ENCODE results near the gene DACH1.

- TF ChIP-seq ZNF138 (CRISPR knock-in tag; conservative IDR thresholded peaks at IDR 0.05) (no peak), CTCF (IDR thresholded peaks at IDR 0.05) (no peak), ESRRA (CRISPR knock-in tag; IDR thresholded peaks at IDR 0.05; ENCODE audit: borderline replicate concordance) (no peak), GTF2I (CRISPR knock-in tag; conservative IDR thresholded peaks at IDR 0.05) (no peak), ATF6 (CRISPR knock-in tag; IDR thresholded peaks at IDR 0.05) (no peak), ATF1 (CRISPR knock-in tag; IDR thresholded peaks at IDR 0.05) (no peak), MAX (CRISPR knock-in tag; IDR thresholded peaks at IDR 0.05) (no peak), FOXJ3 (CRISPR knock-in tag; IDR thresholded peaks at IDR 0.05; ENCODE audit: borderline replicate concordance) (no peak), GABPB1 (CRISPR knock-in tag; IDR thresholded peaks at IDR 0.05) (no peak), JUN (CRISPR knock-in tag; IDR thresholded peaks at IDR 0.05) (no peak), CBFB (CRISPR knock-in tag; IDR thresholded peaks at IDR 0.05; ENCODE audit: low read depth) (no peak)
- TF ChIP-seq, protein P1, sequence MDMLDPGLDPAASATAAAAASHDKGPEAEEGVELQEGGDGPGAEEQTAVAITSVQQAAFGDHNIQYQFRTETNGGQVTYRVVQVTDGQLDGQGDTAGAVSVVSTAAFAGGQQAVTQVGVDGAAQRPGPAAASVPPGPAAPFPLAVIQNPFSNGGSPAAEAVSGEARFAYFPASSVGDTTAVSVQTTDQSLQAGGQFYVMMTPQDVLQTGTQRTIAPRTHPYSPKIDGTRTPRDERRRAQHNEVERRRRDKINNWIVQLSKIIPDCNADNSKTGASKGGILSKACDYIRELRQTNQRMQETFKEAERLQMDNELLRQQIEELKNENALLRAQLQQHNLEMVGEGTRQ (CRISPR knock-in tag; IDR thresholded peaks at IDR 0.05): no peak
- TF ChIP-seq, protein P2, sequence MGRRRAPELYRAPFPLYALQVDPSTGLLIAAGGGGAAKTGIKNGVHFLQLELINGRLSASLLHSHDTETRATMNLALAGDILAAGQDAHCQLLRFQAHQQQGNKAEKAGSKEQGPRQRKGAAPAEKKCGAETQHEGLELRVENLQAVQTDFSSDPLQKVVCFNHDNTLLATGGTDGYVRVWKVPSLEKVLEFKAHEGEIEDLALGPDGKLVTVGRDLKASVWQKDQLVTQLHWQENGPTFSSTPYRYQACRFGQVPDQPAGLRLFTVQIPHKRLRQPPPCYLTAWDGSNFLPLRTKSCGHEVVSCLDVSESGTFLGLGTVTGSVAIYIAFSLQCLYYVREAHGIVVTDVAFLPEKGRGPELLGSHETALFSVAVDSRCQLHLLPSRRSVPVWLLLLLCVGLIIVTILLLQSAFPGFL (CRISPR knock-in tag; IDR thresholded peaks at IDR 0.05; ENCODE audit: borderline replicate concordance): no peak
- TF ChIP-seq, protein P3, sequence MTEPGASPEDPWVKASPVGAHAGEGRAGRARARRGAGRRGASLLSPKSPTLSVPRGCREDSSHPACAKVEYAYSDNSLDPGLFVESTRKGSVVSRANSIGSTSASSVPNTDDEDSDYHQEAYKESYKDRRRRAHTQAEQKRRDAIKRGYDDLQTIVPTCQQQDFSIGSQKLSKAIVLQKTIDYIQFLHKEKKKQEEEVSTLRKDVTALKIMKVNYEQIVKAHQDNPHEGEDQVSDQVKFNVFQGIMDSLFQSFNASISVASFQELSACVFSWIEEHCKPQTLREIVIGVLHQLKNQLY (CRISPR knock-in tag; IDR thresholded peaks at IDR 0.05): no peak
Measured at GRCh38 chr13:71702253-71702652, 164.8 kb downstream of the DACH1 start.
